GM12878 (cell line): ENCODE measurements around the gene ZNF215. TPM values are rescaled to one million over a fixed set of nuclear protein-coding genes. Genes with fewer than 3 reads are reported as not detected.

Experiments
- ATAC-seq: fragments of 200-7000 bp; cut with Tn5 transposase; 3 replicates; pipeline ENCODE4 v1.9.1; 2020; ENCODE audit warnings: mild to moderate bottlenecking, moderate library complexity
- BruUV-seq: library from RNA; stranded (reverse); fragments of 400-500 nt; replicated peaks from 2 replicates; lab custom pipeline; 2021; lab: Mats Ljungman, UMichigan
- CTCF ChIA-PET: fragments of 300-600 bp; sonication (Branson Sonifier 250); formaldehyde crosslinking; extraction: SDS; loops from one replicate; lab custom pipeline; 2021; ENCODE audit warnings: inconsistent platforms; lab: Yijun Ruan, JAX
- POLR2A ChIA-PET: fragments of 350-600 bp; formaldehyde crosslinking; extraction: SDS; loops from one replicate; lab custom pipeline; 2021; ENCODE audit warnings: inconsistent platforms; lab: Charles Lee
- RAD21 ChIA-PET: fragments of 300-600 bp; sonication (Branson Sonifier 250); formaldehyde crosslinking; loops from one replicate; lab custom pipeline; 2023; ENCODE audit warnings: antibody characterized with exemption; ENCODE audit not compliant: unreplicated experiment; lab: Charles Lee
- SMC1A ChIA-PET: fragments of 300-600 bp; sonication (Branson Sonifier 250); formaldehyde crosslinking; loops from one replicate; lab custom pipeline; 2023; ENCODE audit not compliant: unreplicated experiment, uncharacterized antibody; lab: Charles Lee
- DNase-seq: peaks from one replicate; pipeline ENCODE4 v3.0.0-alpha.2; 2011; ENCODE audit warnings: low read depth, low spot score
- FAIRE-seq: peaks from 3 replicates; lab custom pipeline; 2011; peaks lifted over from hg19 to GRCh38; lab: Jason Lieb, UNC
- H2AFZ ChIP-seq: 2 replicates; pipeline ENCODE4 v1.6.0; 2011; ENCODE audit warnings: low read depth, low read length, control low read depth; ENCODE audit not compliant: control insufficient read depth
- H3K27ac ChIP-seq: 2 replicates; pipeline ENCODE4 v1.5.1; 2011; ENCODE audit warnings: control low read depth; ENCODE audit not compliant: control insufficient read depth, insufficient read depth
- H3K27me3 ChIP-seq, 2 experiments: replicated peaks in 1 of 2; 2 replicates each; pipeline versions ENCODE4 v1.6.0 to v1.6.1; 2011; ENCODE audit warnings: low read length in 1 of 2; ENCODE audit not compliant: control insufficient read depth in 2 of 2, insufficient read depth in 2 of 2
- H3K36me3 ChIP-seq, 2 experiments: 2 replicates each; pipeline ENCODE4 v1.5.1; 2011; ENCODE audit warnings: low read length in 1 of 2; ENCODE audit not compliant: control insufficient read depth in 2 of 2, insufficient read depth in 2 of 2
- H3K4me1 ChIP-seq: 2 replicates; pipeline ENCODE4 v1.6.1; 2011; ENCODE audit warnings: mild to moderate bottlenecking, low read length, moderate library complexity, mixed read lengths; ENCODE audit not compliant: control insufficient read depth, insufficient read depth
- H3K4me2 ChIP-seq: 2 replicates; pipeline ENCODE4 v1.6.0; 2011; ENCODE audit warnings: control low read depth; ENCODE audit not compliant: control insufficient read depth, insufficient read depth
- H3K4me3 ChIP-seq: fragments of 200-600 bp; sonication (generic); 2 replicates; pipeline ENCODE4 v1.5.1; 2016
- H3K79me2 ChIP-seq: 2 replicates; pipeline ENCODE4 v1.6.0; 2011; ENCODE audit warnings: low read length; ENCODE audit not compliant: control insufficient read depth, insufficient read depth
- H3K9ac ChIP-seq: 2 replicates; pipeline ENCODE4 v1.8.0; 2011; ENCODE audit warnings: low read length, control low read depth, mixed read lengths; ENCODE audit not compliant: control insufficient read depth, insufficient read depth
- H3K9me3 ChIP-seq: replicated peaks from 3 replicates; pipeline ENCODE4 v1.5.1; 2011; ENCODE audit warnings: mild to moderate bottlenecking, low read length; ENCODE audit not compliant: control insufficient read depth, insufficient read depth
- H4K20me1 ChIP-seq: 2 replicates; pipeline ENCODE4 v1.6.0; 2011; ENCODE audit not compliant: control insufficient read depth, insufficient read depth
- CBX5 ChIP-seq: sonication (generic); IDR thresholded peaks from 2 replicates; pipeline ENCODE4 v1.6.1; 2016; ENCODE audit warnings: low read depth, moderate library complexity, mild to moderate bottlenecking, inconsistent platforms
- MTA2 ChIP-seq: fragments of 450-650 bp; IDR thresholded peaks from 2 replicates; pipeline ENCODE4 v1.6.1; 2016; ENCODE audit warnings: low read depth, mild to moderate bottlenecking, moderate library complexity
- NFIC ChIP-seq: IDR thresholded peaks from 2 replicates; pipeline ENCODE4 v1.6.1; 2012; ENCODE audit warnings: low read depth, mild to moderate bottlenecking, inconsistent platforms, low read length, moderate library complexity
- RUNX3 ChIP-seq: IDR thresholded peaks from 2 replicates; pipeline ENCODE4 v1.6.1; 2012; ENCODE audit warnings: low read length, inconsistent platforms
- SPI1 ChIP-seq: IDR thresholded peaks from 2 replicates; pipeline ENCODE4 v1.6.1; 2011; ENCODE audit warnings: low read depth, mild to moderate bottlenecking, low read length, moderate library complexity, borderline replicate concordance; ENCODE audit not compliant: insufficient read depth
- STAT1 ChIP-seq: fragments of 450-650 bp; conservative IDR thresholded peaks from 2 replicates; pipeline ENCODE4 v1.6.1; 2014; ENCODE audit warnings: antibody characterized with exemption, mild to moderate bottlenecking
- TCF12 ChIP-seq: IDR thresholded peaks from 2 replicates; pipeline ENCODE4 v1.6.1; 2011; ENCODE audit warnings: low read depth, mild to moderate bottlenecking, low read length
- TCF3 ChIP-seq: IDR thresholded peaks from 2 replicates; pipeline ENCODE4 v1.6.1; 2012; ENCODE audit warnings: low read depth, mild to moderate bottlenecking, low read length, borderline replicate concordance; ENCODE audit not compliant: insufficient read depth
- WGBS: methylation state at CpG from one replicate; pipeline ENCODE4 v1.1.6; 2016; ENCODE audit warnings: low lambda C conversion rate; ENCODE audit not compliant: insufficient replicate concordance, insufficient coverage; ENCODE audit errors: missing lambda C conversion rate; 5-methylcytosine and 5-hydroxymethylcytosine counted together
- in situ Hi-C: fragments of 300-500 bp; cut with MboI; formaldehyde crosslinking; loops from 9 replicates; pipeline ENCODE4 v1.14.3; 2018; ENCODE audit warnings: mixed read lengths
- intact Hi-C: fragments of 100-400 bp; cut with micrococcal nuclease; formaldehyde crosslinking; loops from one replicate; pipeline ENCODE4 v1.14.2; 2022; ENCODE audit not compliant: unreplicated experiment
- polyA plus RNA-seq, 11 experiments: library from polyadenylated mRNA; depleted of rRNA in 4 of 11; unstranded in 6 of 11; stranded (reverse) in 5 of 11; fragments of >200 nt; fragmentation: Nextera tagmentation in 4 of 11; fragmentation: Illumina TruSeq in 1 of 11; extraction: Ambion mirVana in 4 of 11; extraction: Trizol in 1 of 11; gene quantifications; 1 replicate in 1 of 11; 2 replicates in 10 of 11; pipeline versions ENCODE4 v1.2.1 to v1.2.3, GENCODE V29; 2011 to 2016; ENCODE audit warnings: inconsistent platforms in 2 of 11, missing spikeins in 2 of 11, low read depth in 1 of 11
- total RNA-seq, 4 experiments: library from RNA; depleted of rRNA in 3 of 4; stranded (reverse); fragments of >200 nt in 3 of 4; fragmentation: Illumina TruSeq in 1 of 4; extraction: Trizol in 1 of 4; gene quantifications; 2 replicates each; pipeline versions ENCODE4 v1.2.1 to v1.2.3, GENCODE V29; 2013 to 2021

Gene ZNF215
- total and polyA plus RNA-seq, 10 of the 15 experiments (the other 5 are each of a cell fraction or from before 2014, with no cell fraction given), result 1.5 to 3.7 (median 2.3) TPM

DNA sequence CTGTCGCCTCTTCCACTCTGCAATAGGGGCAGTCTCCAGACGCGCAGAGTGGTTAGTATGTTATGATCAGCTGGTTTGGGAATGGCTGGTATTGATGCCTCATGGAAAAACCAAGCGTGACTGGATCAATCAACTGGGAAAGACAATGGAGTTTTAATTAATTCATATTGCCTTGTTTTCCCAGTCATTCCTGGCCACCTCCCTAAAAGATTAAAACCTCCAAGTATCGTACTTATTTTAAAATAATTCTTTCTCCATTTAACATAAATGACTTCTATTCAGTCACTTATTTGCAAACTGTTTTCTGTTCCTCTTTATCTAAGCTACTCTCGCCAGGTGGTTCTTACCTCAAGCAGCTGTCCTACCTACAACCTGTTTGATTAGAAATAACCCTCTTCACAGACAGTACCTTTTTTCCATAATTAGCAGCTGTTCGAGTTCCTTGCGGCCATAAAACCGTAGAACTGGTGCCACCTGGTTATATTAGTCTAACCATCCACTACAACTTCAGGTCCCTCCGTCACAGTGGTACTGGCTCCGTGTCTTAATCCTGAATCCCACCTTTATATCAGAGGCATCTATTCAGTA, 898 bp downstream of the ZNF215 start:
- 0 out of 2 replicates have a peak, but pooled peaks cover 6% of the 10 kb centered on the region for H3K4me1 ChIP-seq
- in situ Hi-C loops (no loop called here), intact Hi-C loops (no loop called here)
- peak overlapping the region; percentile 64 for H2AFZ ChIP-seq
- CTCF ChIA-PET, result interaction anchor here (0.6 to 1.4 kb wide), 2 partner anchors 71 to 314 kb away, joined by 3 read pairs; no protein-coding TSS in a partner anchor
- H3K36me3 ChIP-seq, result no peaks in the 10 kb centered on the region
- SMC1A ChIA-PET, result interaction anchor here (0.9 to 1.4 kb wide), 3 partner anchors 8 to 1060 kb away, joined by 3 read pairs; partner anchors contain the start of gene EIF3F
- WGBS, result under 1% methylated on average over 11 of the region's 11 CpGs
- H3K27me3 ChIP-seq, result peaks cover 0 to 4% of the 10 kb centered on the region in 2 experiments; a peak in 2 of 4 replicates
- peak overlapping the region; percentile 88 for H3K4me2 ChIP-seq
- ATAC-seq (peak; percentile 56), DNase-seq (peak; percentile 7), FAIRE-seq (peak; percentile 59)
- no TSS peak for BruUV-seq
- POLR2A ChIA-PET, result no interaction called here
- peak overlapping the region; percentile 0; the same call in 1 of the 2 replicates for H3K27ac ChIP-seq
- RAD21 ChIA-PET, result interaction anchor here (0.7 kb wide), 1 partner anchor 323 kb away, joined by 3 read pairs; no protein-coding TSS in a partner anchor
- H3K9ac ChIP-seq, result peak overlapping the region; percentile 36; the same call in 1 of the 2 replicates
- peak overlapping the region; percentile 65 for H3K4me3 ChIP-seq
- H3K79me2 ChIP-seq, result no peaks in the 10 kb centered on the region
- no peaks in the 10 kb centered on the region for H3K9me3 ChIP-seq
- peak; percentile 54 for TF ChIP-seq SPI1
- TF ChIP-seq TCF12, result peak; percentile 80; the same call in 1 of the 2 replicates
- no peak for TF ChIP-seq STAT1
- TF ChIP-seq CBX5, result no peak
- TF ChIP-seq TCF3, result peak; percentile 85
- TF ChIP-seq NFIC, result no peak
- TF ChIP-seq MTA2, result peak; percentile 43; the same call in 1 of the 2 replicates
- TF ChIP-seq RUNX3, result peak; percentile 33; the same call in 1 of the 2 replicates
- no peaks in the 10 kb centered on the region for H4K20me1 ChIP-seq
